OCI-LY7 (cell line): ENCODE measurements around the gene PIGP. TPM values are rescaled to one million over a fixed set of nuclear protein-coding genes. Genes with fewer than 3 reads are reported as not detected.

ENCODE experiments used
- BruUV-seq: library from RNA; stranded (reverse); fragments of 400-500 nt; replicated peaks from 2 replicates; lab custom pipeline; 2021; lab: Mats Ljungman, UMichigan
- CTCF ChIA-PET: fragments of 300-600 bp; sonication (Branson Sonifier 250); formaldehyde crosslinking; loops from one replicate; lab custom pipeline; 2022; ENCODE audit warnings: antibody characterized with exemption; ENCODE audit not compliant: unreplicated experiment; lab: Charles Lee
- POLR2A ChIA-PET: fragments of 300-600 bp; sonication (Branson Sonifier 250); formaldehyde crosslinking; loops from one replicate; lab custom pipeline; 2022; ENCODE audit warnings: antibody characterized with exemption; lab: Charles Lee
- DNase-seq: peaks from one replicate; pipeline ENCODE4 v3.0.0-alpha.2; 2015; ENCODE audit warnings: low spot score
- H2AFZ ChIP-seq: fragments of 200-600 bp; sonication (generic), shearing (Covaris generic); 2 replicates; pipeline ENCODE4 v1.6.1; 2014; ENCODE audit warnings: mild to moderate bottlenecking, antibody characterized with exemption, low read length, moderate library complexity
- H3K27ac ChIP-seq: fragments of 200-600 bp; sonication (generic); 2 replicates; pipeline ENCODE4 v1.5.1; 2014; ENCODE audit warnings: mixed run types, low read depth, mild to moderate bottlenecking, moderate library complexity, low read length, inconsistent platforms; ENCODE audit not compliant: poor library complexity, severe bottlenecking
- H3K36me3 ChIP-seq: fragments of 200-600 bp; sonication (generic); 2 replicates; pipeline ENCODE4 v1.6.1; 2014; ENCODE audit warnings: mild to moderate bottlenecking, antibody characterized with exemption, low read length, moderate library complexity, mixed read lengths; ENCODE audit not compliant: insufficient read depth
- H3K4me1 ChIP-seq: fragments of 200-600 bp; sonication (generic); 2 replicates; pipeline ENCODE4 v1.5.1; 2014; ENCODE audit warnings: mild to moderate bottlenecking, low read length; ENCODE audit not compliant: insufficient read depth, poor library complexity, severe bottlenecking
- H3K4me2 ChIP-seq: fragments of 200-600 bp; sonication (generic); 2 replicates; pipeline ENCODE4 v1.6.1; 2014; ENCODE audit warnings: mild to moderate bottlenecking, low read length
- H3K4me3 ChIP-seq: fragments of 200-600 bp; sonication (generic); 2 replicates; pipeline ENCODE4 v1.5.1; 2014; ENCODE audit warnings: mild to moderate bottlenecking, low read depth, low read length; ENCODE audit not compliant: poor library complexity, severe bottlenecking
- H3K79me2 ChIP-seq: fragments of 200-600 bp; sonication (generic); 2 replicates; pipeline ENCODE4 v1.6.1; 2016; ENCODE audit warnings: low read depth, mild to moderate bottlenecking, low read length, moderate library complexity, mixed read lengths; ENCODE audit not compliant: insufficient read depth
- H3K9me2 ChIP-seq: fragments of 200-600 bp; sonication (generic); 2 replicates; pipeline ENCODE4 v1.6.1; 2016; ENCODE audit warnings: mild to moderate bottlenecking, low read length, mixed read lengths; ENCODE audit not compliant: insufficient read depth
- H3K9me3 ChIP-seq: fragments of 200-600 bp; sonication (generic); 2 replicates; pipeline ENCODE4 v1.6.1; 2014; ENCODE audit warnings: mild to moderate bottlenecking, mixed run types, low read length, mixed read lengths
- H4K20me1 ChIP-seq: fragments of 200-600 bp; sonication (generic); 2 replicates; pipeline ENCODE4 v1.6.1; 2014; ENCODE audit warnings: mild to moderate bottlenecking, antibody characterized with exemption, low read length, moderate library complexity, mixed read lengths; ENCODE audit not compliant: insufficient read depth
- CTCF ChIP-seq: fragments of 200-600 bp; sonication (generic); conservative IDR thresholded peaks from 2 replicates; pipeline ENCODE4 v1.5.1; 2014; ENCODE audit warnings: mild to moderate bottlenecking, antibody characterized with exemption, low read length, moderate library complexity, mixed read lengths
- EZH2phosphoT487 ChIP-seq: fragments of 200-600 bp; sonication (generic); IDR thresholded peaks from 2 replicates; pipeline ENCODE4 v1.6.1; 2018; ENCODE audit warnings: low read depth, borderline replicate concordance, mild to moderate bottlenecking, mixed run types, antibody characterized with exemption, low read length, moderate library complexity, mixed read lengths
- intact Hi-C: fragments of 100-400 bp; cut with micrococcal nuclease; formaldehyde crosslinking; loops from one replicate; pipeline ENCODE4 v1.10.0; 2022; ENCODE audit not compliant: unreplicated experiment
- total RNA-seq, 2 experiments: library from RNA; depleted of rRNA in 1 of 2; stranded (reverse); fragments of >200 nt in 1 of 2; shearing (Covaris generic) in 1 of 2; gene quantifications; 2 replicates each; pipeline ENCODE4 v1.2.3, GENCODE V29; 2014 to 2022

The PIGP gene
- total RNA-seq, 2 experiments from 2014 or later, result 7.4 to 35.4 TPM

- Histone ChIP-seq H4K20me1 (no peaks in the 10 kb centered on the region), H2AFZ (no peak overlapping the region), H3K36me3 (peaks cover 8% of the 10 kb centered on the region; the same call in 1 of the 2 replicates), H3K27ac (no peak overlapping the region), H3K9me3 (no peaks in the 10 kb centered on the region), H3K79me2 (no peaks in the 10 kb centered on the region), H3K4me2 (no peak overlapping the region), H3K4me3 (no peak overlapping the region), H3K9me2 (no peaks in the 10 kb centered on the region), H3K4me1 (peaks cover 43% of the 10 kb centered on the region)
- POLR2A ChIA-PET, result interaction anchor here (0.7 kb wide), 1 partner anchor 542 kb away, joined by 3 read pairs; no protein-coding TSS in a partner anchor
- TF ChIP-seq EZH2phosphoT487 (no peak), CTCF (no peak)
- no peak for DNase-seq
- CTCF ChIA-PET, result no interaction called here
- intact Hi-C loops, result no loop called here
- BruUV-seq, result no TSS peak
These were observed 8.0 kb downstream of the PIGP start for GRCh38 chr21:37064841-37065240.

- Histone ChIP-seq H3K27ac (no peak overlapping the region), H3K4me1 (peaks cover 43% of the 10 kb centered on the region), H3K79me2 (no peaks in the 10 kb centered on the region), H3K9me3 (no peaks in the 10 kb centered on the region), H2AFZ (no peak overlapping the region), H3K4me3 (no peak overlapping the region), H3K4me2 (peak overlapping the region; percentile 53; the same call in 1 of the 2 replicates), H3K9me2 (no peaks in the 10 kb centered on the region), H3K36me3 (peaks cover 8% of the 10 kb centered on the region; the same call in 1 of the 2 replicates), H4K20me1 (no peaks in the 10 kb centered on the region)
- no TSS peak for BruUV-seq
- intact Hi-C loops, result no loop called here
- ChIA-PET CTCF (no interaction called here), POLR2A (no interaction called here)
- TF ChIP-seq EZH2phosphoT487 (no peak), CTCF (no peak)
- DNase-seq, result no peak
These were observed 9.4 kb downstream of the PIGP start for GRCh38 chr21:37063433-37063832.

- intact Hi-C loops, result no loop called here
- no peaks in the 10 kb centered on the region for H4K20me1 ChIP-seq
- peak overlapping the region; percentile 8 for H3K4me3 ChIP-seq
- H3K9me2 ChIP-seq, result no peaks in the 10 kb centered on the region
- TF ChIP-seq EZH2phosphoT487 (no peak), CTCF (no peak)
- CTCF ChIA-PET, result no interaction called here
- peak overlapping the region; percentile 15 for H3K27ac ChIP-seq
- no TSS peak for BruUV-seq
- H3K4me2 ChIP-seq, result peak overlapping the region; percentile 54
- H3K4me1 ChIP-seq, result peaks cover 43% of the 10 kb centered on the region
- H2AFZ ChIP-seq, result peak overlapping the region; percentile 2; the same call in 1 of the 2 replicates
- DNase-seq, result no peak
- H3K36me3 ChIP-seq, result peaks cover 8% of the 10 kb centered on the region; the same call in 1 of the 2 replicates
- H3K9me3 ChIP-seq, result no peaks in the 10 kb centered on the region
- POLR2A ChIA-PET, result interaction anchor here (1.3 kb wide), 1 partner anchor 10 kb away, joined by 5 read pairs; no protein-coding TSS in a partner anchor
- no peaks in the 10 kb centered on the region for H3K79me2 ChIP-seq
These were observed 10.3 kb downstream of the PIGP start for GRCh38 chr21:37062593-37062935.
